DOHH2 (cell line): ENCODE results near the gene KERA.

Experiments
- H3F3A ChIP-seq: fragments of 200-600 bp; sonication (generic), shearing (Covaris generic); 2 replicates; pipeline ENCODE4 v1.6.0; 2016; ENCODE audit warnings: antibody characterized with exemption, mild to moderate bottlenecking; ENCODE audit not compliant: control insufficient read depth, insufficient read depth
- H3K27ac ChIP-seq: fragments of 200-600 bp; sonication (generic); 2 replicates; pipeline ENCODE4 v1.5.1; 2014; ENCODE audit warnings: low read depth, mild to moderate bottlenecking, low read length, moderate library complexity
- H3K27me3 ChIP-seq: fragments of 200-600 bp; sonication (generic); 2 replicates; pipeline ENCODE4 v1.6.1; 2014; ENCODE audit warnings: mild to moderate bottlenecking, low read length, mixed read lengths; ENCODE audit not compliant: control insufficient read depth
- H3K36me3 ChIP-seq: fragments of 200-600 bp; sonication (generic); 2 replicates; pipeline ENCODE4 v1.6.1; 2014; ENCODE audit warnings: mild to moderate bottlenecking, low read length, moderate library complexity, mixed read lengths; ENCODE audit not compliant: control insufficient read depth
- H3K4me1 ChIP-seq: fragments of 200-600 bp; sonication (generic); 2 replicates; pipeline ENCODE4 v1.6.1; 2014; ENCODE audit warnings: mild to moderate bottlenecking, low read length, mixed read lengths; ENCODE audit not compliant: control insufficient read depth
- H3K4me2 ChIP-seq: fragments of 200-600 bp; sonication (generic); 2 replicates; pipeline ENCODE4 v1.6.0; 2014; ENCODE audit warnings: mild to moderate bottlenecking, low read length, moderate library complexity
- H3K4me3 ChIP-seq: fragments of 200-600 bp; sonication (generic); 2 replicates; pipeline ENCODE4 v1.5.1; 2014; ENCODE audit warnings: mild to moderate bottlenecking, low read length, mixed read lengths
- H3K79me2 ChIP-seq: fragments of 200-600 bp; sonication (generic); 2 replicates; pipeline ENCODE4 v1.6.1; 2014; ENCODE audit warnings: mild to moderate bottlenecking, low read length, mixed read lengths; ENCODE audit not compliant: control insufficient read depth
- H3K9me2 ChIP-seq: fragments of 200-600 bp; sonication (generic); replicated peaks from 2 replicates; pipeline ENCODE4 v1.6.1; 2014; ENCODE audit warnings: mild to moderate bottlenecking, low read length, mixed read lengths; ENCODE audit not compliant: control insufficient read depth
- H3K9me3 ChIP-seq: fragments of 200-600 bp; sonication (generic); 2 replicates; pipeline ENCODE4 v1.6.1; 2014; ENCODE audit warnings: antibody characterized with exemption, low read length, mixed read lengths; ENCODE audit not compliant: control insufficient read depth, insufficient read depth
- H4K20me1 ChIP-seq: fragments of 200-600 bp; sonication (generic); 2 replicates; pipeline ENCODE4 v1.6.0; 2014; ENCODE audit warnings: low read depth, mild to moderate bottlenecking, antibody characterized with exemption, low read length, moderate library complexity; ENCODE audit not compliant: control insufficient read depth, insufficient read depth
- CTCF ChIP-seq: fragments of 200-600 bp; sonication (generic); IDR thresholded peaks from one replicate; pipeline ENCODE4 v1.5.1; 2014; ENCODE audit warnings: antibody characterized with exemption, mild to moderate bottlenecking, low read depth, low read length; ENCODE audit not compliant: poor library complexity, severe bottlenecking
- EZH2phosphoT487 ChIP-seq: fragments of 200-600 bp; sonication (generic); IDR thresholded peaks from 2 replicates; pipeline ENCODE4 v1.6.1; 2017; ENCODE audit warnings: borderline replicate concordance, mild to moderate bottlenecking, antibody characterized with exemption, low read length, moderate library complexity, mixed read lengths

KERA gene

GRCh38 chr12:91057368-91058165 lies at the start of gene KERA:
KERA (minus strand) TSS chr12:91058024; CDS start chr12:91056281, 1,743 bp downstream.
- H3K79me2 ChIP-seq: no peaks in the 10 kb centered on the region
- no peaks in the 10 kb centered on the region for H3F3A ChIP-seq
- no peak within 1 kb of the TSS for H3K27ac ChIP-seq
- H3K4me3 ChIP-seq: no peak within 1 kb of the TSS
- no peaks in the 10 kb centered on the region for H3K36me3 ChIP-seq
- no peaks in the 10 kb centered on the region for H3K27me3 ChIP-seq
- H3K4me1 ChIP-seq: no peaks in the 10 kb centered on the region
- TF ChIP-seq CTCF (no peak), EZH2phosphoT487 (no peak)
- H4K20me1 ChIP-seq: no peaks in the 10 kb centered on the region
- no peaks in the 10 kb centered on the region for H3K9me3 ChIP-seq
- H3K9me2 ChIP-seq: no peaks in the 10 kb centered on the region
- H3K4me2 ChIP-seq: no peak within 1 kb of the TSS

GRCh38 chr12:91106283-91106682 lies 48.5 kb upstream of the KERA start:
- H3K27ac ChIP-seq: no peak overlapping the region
- H3K4me2 ChIP-seq: no peak overlapping the region
- H3K27me3 ChIP-seq: no peaks in the 10 kb centered on the region
- H3K9me2 ChIP-seq: no peaks in the 10 kb centered on the region
- no peaks in the 10 kb centered on the region for H3K79me2 ChIP-seq
- no peaks in the 10 kb centered on the region for H4K20me1 ChIP-seq
- TF ChIP-seq CTCF: no peak
- TF ChIP-seq EZH2phosphoT487: no peak
- H3K4me3 ChIP-seq: no peak overlapping the region
- no peaks in the 10 kb centered on the region for H3K4me1 ChIP-seq
- no peaks in the 10 kb centered on the region for H3K9me3 ChIP-seq
- no peaks in the 10 kb centered on the region for H3K36me3 ChIP-seq
- H3F3A ChIP-seq: no peaks in the 10 kb centered on the region

DNA sequence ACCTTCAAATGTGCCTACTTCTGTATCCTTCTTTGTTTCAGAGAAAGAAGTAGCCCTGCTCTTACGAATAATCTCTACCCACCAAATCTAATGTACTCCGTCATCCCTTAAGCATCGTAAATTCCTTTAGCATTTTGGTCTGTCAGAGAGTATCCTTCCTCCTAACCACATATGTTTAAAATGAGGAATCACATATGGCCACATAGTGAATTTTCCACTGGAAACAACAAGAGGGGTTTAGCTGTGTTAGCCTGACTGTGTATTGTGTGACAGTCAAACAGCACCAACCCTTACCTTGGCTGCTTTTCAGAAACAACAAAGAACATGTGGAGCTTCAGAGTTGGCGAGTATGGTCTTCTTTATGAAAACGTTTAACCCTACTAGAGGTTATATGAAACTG lies 48.0 kb upstream of the KERA start:
- H3K27ac ChIP-seq: no peak overlapping the region
- H3K36me3 ChIP-seq: no peaks in the 10 kb centered on the region
- no peaks in the 10 kb centered on the region for H3K9me3 ChIP-seq
- no peak overlapping the region for H3K4me2 ChIP-seq
- H3F3A ChIP-seq: no peaks in the 10 kb centered on the region
- H3K4me3 ChIP-seq: no peak overlapping the region
- H3K4me1 ChIP-seq: no peaks in the 10 kb centered on the region
- no peaks in the 10 kb centered on the region for H3K9me2 ChIP-seq
- no peaks in the 10 kb centered on the region for H3K27me3 ChIP-seq
- no peaks in the 10 kb centered on the region for H4K20me1 ChIP-seq
- no peaks in the 10 kb centered on the region for H3K79me2 ChIP-seq
- TF ChIP-seq CTCF (no peak), EZH2phosphoT487 (no peak)
